NB4 (cell line): ENCODE measurements around the gene CENPL.
"Not testable (repeated sequence)": the region's sequence is repeated elsewhere in the genome, so short reads cannot be mapped to it uniquely, and the experiment has no call there.

Experiments
- DNase-seq: peaks from one replicate; pipeline ENCODE4 v3.0.0; 2010; ENCODE audit warnings: low read depth
- H3K4me3 ChIP-seq: one replicate; pipeline ENCODE4 v1.5.1; 2011; ENCODE audit warnings: mild to moderate bottlenecking, low read depth, low read length, moderate library complexity
- CTCF ChIP-seq: IDR thresholded peaks from one replicate; pipeline ENCODE4 v1.5.1; 2012; ENCODE audit warnings: low read depth, low read length
- MAX ChIP-seq: IDR thresholded peaks from 2 replicates; pipeline ENCODE4 v1.6.1; 2011; ENCODE audit warnings: low read depth, low read length
- MYC ChIP-seq: IDR thresholded peaks from 2 replicates; pipeline ENCODE4 v1.6.1; 2011; ENCODE audit warnings: low read depth, low read length
- POLR2A ChIP-seq: IDR thresholded peaks from 2 replicates; pipeline ENCODE4 v1.6.1; 2011; ENCODE audit warnings: mild to moderate bottlenecking; ENCODE audit not compliant: insufficient read length; ENCODE audit errors: extremely low read depth

The CENPL gene

GRCh38 chr1:173771560-173771959 is 53.1 kb downstream of the CENPL start:
- TF ChIP-seq POLR2A = no peak
- TF ChIP-seq MAX = no peak
- TF ChIP-seq MYC = no peak
- no peak for TF ChIP-seq CTCF
- no peak for DNase-seq
- H3K4me3 ChIP-seq = no peak overlapping the region

- H3K4me3 ChIP-seq, DNase-seq: not testable (repeated sequence)
These were observed 54.4 kb downstream of the CENPL start for GRCh38 chr1:173770330-173770729.

GRCh38 chr1:173768827-173769226 is 55.9 kb downstream of the CENPL start:
- no peak for DNase-seq
- H3K4me3 ChIP-seq = no peak overlapping the region
- TF ChIP-seq POLR2A (no peak), MYC (no peak)

- TF ChIP-seq MAX = no peak
- TF ChIP-seq CTCF = no peak
- TF ChIP-seq POLR2A = no peak
- TF ChIP-seq MYC = no peak
- DNase-seq = no peak
- H3K4me3 ChIP-seq = no peak overlapping the region
These were observed 56.5 kb downstream of the CENPL start for GRCh38 chr1:173768206-173768605.

GRCh38 chr1:173764331-173764730 is 60.4 kb downstream of the CENPL start:
- DNase-seq = not testable (repeated sequence)

GRCh38 chr1:173758980-173759379 is 65.7 kb downstream of the CENPL start:
- no peak for TF ChIP-seq CTCF
- DNase-seq = no peak
- no peak overlapping the region for H3K4me3 ChIP-seq

More at GRCh38 chr1:173764331-173764730, 60.4 kb downstream of the CENPL start:
- H3K4me3 ChIP-seq = not testable (repeated sequence)

GRCh38 chr1:173758110-173758509 is 66.6 kb downstream of the CENPL start:
- no peak for TF ChIP-seq CTCF
- no peak overlapping the region for H3K4me3 ChIP-seq
- no peak for DNase-seq

- no peak for DNase-seq
- no peak overlapping the region for H3K4me3 ChIP-seq
- TF ChIP-seq MAX = no peak
- no peak for TF ChIP-seq POLR2A
- no peak for TF ChIP-seq CTCF
- no peak for TF ChIP-seq MYC
These were observed 67.0 kb downstream of the CENPL start for GRCh38 chr1:173757666-173758065.
